Measurements from ENCODE around the gene DYNLL2. TPM values are rescaled to one million over a fixed set of nuclear protein-coding genes. Genes with fewer than 3 reads are reported as not detected.

Gene DYNLL2
- total and polyA plus RNA-seq, 4 donors = 17.5 to 56.0 (median 32.5) TPM

DNA sequence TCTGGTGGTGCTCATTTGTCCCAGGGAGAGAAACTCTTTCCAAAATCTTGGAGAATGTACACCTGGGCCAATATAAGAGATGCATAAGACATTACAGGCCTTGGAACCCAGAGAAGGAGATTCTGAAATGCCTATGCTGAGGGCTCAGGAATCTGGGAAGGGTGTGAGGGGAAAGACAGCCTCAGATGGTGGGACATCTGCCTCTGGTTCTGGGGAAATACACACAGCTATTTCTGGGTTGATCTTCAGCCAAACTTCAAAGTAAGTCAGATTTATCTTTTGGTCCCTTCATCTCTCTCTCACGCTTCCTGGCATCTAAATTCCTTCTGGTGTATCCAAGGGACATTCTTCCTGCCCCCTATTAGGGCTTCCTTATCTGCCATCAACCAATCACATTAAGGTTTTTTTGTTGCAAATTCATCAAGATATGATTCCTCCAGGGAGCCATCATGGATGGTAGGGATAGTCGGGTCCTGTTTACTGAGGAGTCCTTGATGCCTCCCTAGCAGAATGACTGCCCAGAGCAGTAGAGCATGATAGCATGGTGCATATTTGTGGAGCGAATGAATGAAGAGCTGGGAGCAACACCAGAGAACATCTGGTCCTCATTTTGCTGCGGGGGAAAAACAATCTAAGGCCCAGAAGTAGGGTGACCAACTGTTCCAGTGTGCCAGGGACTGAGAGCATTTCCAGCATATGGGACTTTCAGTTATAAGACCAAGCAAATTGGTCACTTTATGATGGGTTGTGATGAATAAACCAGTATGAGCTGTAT is 35.7 kb upstream of the DYNLL2 start:
- no peak for DNase-seq
- Histone ChIP-seq H3K4me3 (ENCODE audit: low read length in 2 of 2) (no peak overlapping the region), H3K9me3 (ENCODE audit: control insufficient read depth, low read length) (no peaks in the 10 kb centered on the region), H3K36me3 (ENCODE audit: control insufficient read depth in 1 of 2, insufficient read depth in 2 of 2, low read length in 1 of 2) (no peaks in the 10 kb centered on the region), H3K27ac (ENCODE audit: low read depth in 1 of 2, low read length in 2 of 2) (no peak overlapping the region), H3K4me1 (ENCODE audit: control insufficient read depth in 1 of 2, insufficient read depth in 2 of 2, low read length in 2 of 2) (no peaks in the 10 kb centered on the region), H3K27me3 (ENCODE audit: control insufficient read depth in 1 of 2, insufficient read depth in 2 of 2, low read length in 1 of 2) (peaks cover 0 to 4% of the 10 kb centered on the region in 2 donors)
- no peak for ATAC-seq (ENCODE audit: low FRiP score)
- intact Hi-C loops (cut with DNase I) = no loop called here
- 56 to 62% methylated on average over 4 of the region's 4 CpGs for WGBS, 2 donors

DNA sequence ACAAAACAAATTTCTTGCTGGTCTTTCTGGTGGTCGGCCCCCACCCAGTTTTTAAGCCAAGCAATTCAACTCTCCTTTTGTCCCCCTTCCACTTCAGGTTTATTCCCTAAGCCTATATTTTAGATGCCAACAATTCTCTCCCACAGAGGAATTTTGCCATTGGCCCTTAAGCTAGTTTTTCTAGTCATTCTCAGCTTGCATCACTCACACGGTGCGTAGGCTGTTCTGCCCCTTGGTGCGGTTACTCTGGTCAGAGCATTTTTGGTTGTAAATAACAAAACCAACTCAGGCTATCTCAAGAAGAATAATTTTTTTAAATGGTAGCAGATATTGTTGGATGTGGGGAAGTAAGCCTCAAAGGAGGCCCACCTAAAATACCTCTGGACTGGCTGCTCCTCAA is 33.7 kb upstream of the DYNLL2 start:
- intact Hi-C loops (cut with DNase I) = no loop called here
- WGBS, 2 donors = 88 to 91% methylated on average over 4 of the region's 4 CpGs

DNA sequence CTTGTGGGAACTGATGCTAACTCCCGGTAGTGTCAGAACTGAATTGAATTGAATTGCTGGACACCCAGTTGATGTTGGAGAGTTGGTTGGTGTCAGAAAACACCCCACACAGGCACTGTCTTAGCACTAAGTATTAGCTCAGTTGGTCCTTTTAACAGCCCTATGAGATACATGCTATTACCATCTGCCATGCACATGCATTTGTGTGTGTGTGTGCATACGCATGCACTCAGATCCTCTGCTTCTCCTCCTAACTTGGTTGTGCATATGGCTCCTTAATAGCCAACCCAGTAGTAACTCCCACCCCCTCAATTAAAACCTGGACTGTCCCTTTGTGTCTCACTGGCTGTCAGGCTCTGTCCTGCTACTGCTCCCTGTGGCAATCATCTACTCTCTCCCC is 32.3 kb upstream of the DYNLL2 start:
- Histone ChIP-seq H3K9me3 (ENCODE audit: control insufficient read depth, low read length) (no peaks in the 10 kb centered on the region), H3K27me3 (ENCODE audit: control insufficient read depth in 1 of 2, insufficient read depth in 2 of 2, low read length in 1 of 2) (no peaks in the 10 kb centered on the region), H3K36me3 (ENCODE audit: control insufficient read depth in 1 of 2, insufficient read depth in 2 of 2, low read length in 1 of 2) (no peaks in the 10 kb centered on the region), H3K27ac (ENCODE audit: low read depth in 1 of 2, low read length in 2 of 2) (no peak overlapping the region), H3K4me3 (ENCODE audit: low read length in 2 of 2) (no peak overlapping the region), H3K4me1 (ENCODE audit: control insufficient read depth in 1 of 2, insufficient read depth in 2 of 2, low read length in 2 of 2) (no peaks in the 10 kb centered on the region)
- intact Hi-C loops (cut with DNase I) = no loop called here
- DNase-seq (no peak), ATAC-seq (ENCODE audit: low FRiP score) (no peak)
- 93 to 94% methylated on average over 2 of the region's 2 CpGs for WGBS, 2 donors

More for the DNA sequence above, 33.7 kb upstream of the DYNLL2 start:
- Histone ChIP-seq H3K4me1 (ENCODE audit: control insufficient read depth in 1 of 2, insufficient read depth in 2 of 2, low read length in 2 of 2) (no peaks in the 10 kb centered on the region), H3K27ac (ENCODE audit: low read depth in 1 of 2, low read length in 2 of 2) (no peak overlapping the region), H3K9me3 (ENCODE audit: control insufficient read depth, low read length) (no peaks in the 10 kb centered on the region), H3K27me3 (ENCODE audit: control insufficient read depth in 1 of 2, insufficient read depth in 2 of 2, low read length in 1 of 2) (no peaks in the 10 kb centered on the region), H3K36me3 (ENCODE audit: control insufficient read depth in 1 of 2, insufficient read depth in 2 of 2, low read length in 1 of 2) (no peaks in the 10 kb centered on the region), H3K4me3 (ENCODE audit: low read length in 2 of 2) (no peak overlapping the region)
- DNase-seq (no peak), ATAC-seq (ENCODE audit: low FRiP score) (no peak)

DNA sequence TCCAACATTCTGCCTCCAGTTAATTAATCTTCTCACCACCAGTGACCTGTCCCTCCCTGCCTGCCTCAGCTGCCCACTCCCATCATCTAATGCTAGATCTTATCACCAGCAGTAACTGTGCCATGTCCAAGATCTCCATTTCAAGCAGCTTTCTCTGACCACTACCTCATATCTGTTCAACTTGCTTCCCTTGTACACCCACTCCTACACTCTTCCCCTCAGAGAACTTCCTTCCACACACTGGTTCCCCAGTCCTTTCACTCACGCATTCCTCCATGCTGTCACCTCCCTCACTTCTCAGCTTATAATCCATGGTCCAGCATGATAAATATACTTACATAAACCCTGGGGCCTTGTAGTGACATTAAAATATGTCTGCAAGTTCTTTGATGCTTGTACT is 31.8 kb upstream of the DYNLL2 start:
- no peaks in the 10 kb centered on the region for H3K4me1 ChIP-seq (ENCODE audit: control insufficient read depth in 1 of 2, insufficient read depth in 2 of 2, low read length in 2 of 2)

DNA sequence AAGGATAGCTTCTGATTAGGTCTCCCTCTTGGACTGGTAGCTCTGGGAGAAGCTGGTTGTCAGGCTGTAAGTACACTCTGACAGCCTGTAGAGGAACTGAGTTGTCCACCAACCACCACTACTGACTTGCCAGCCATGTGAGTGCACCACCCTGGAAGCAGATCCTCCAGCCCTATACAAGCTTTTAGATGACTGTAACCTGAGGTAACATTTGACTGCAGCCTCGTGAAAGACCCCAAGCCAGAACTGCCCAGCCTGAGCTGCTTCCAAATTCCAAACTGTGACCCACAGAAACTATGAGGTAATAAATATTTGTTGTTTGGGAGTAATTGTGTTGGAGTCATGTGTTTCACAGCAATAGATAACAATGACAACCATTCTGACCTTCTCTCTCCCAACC is 30.8 kb upstream of the DYNLL2 start:
- 55 to 70% methylated on average over 1 of the region's 1 CpG for WGBS, 2 donors
- no peaks in the 10 kb centered on the region for H3K4me1 ChIP-seq (ENCODE audit: control insufficient read depth in 1 of 2, insufficient read depth in 2 of 2, low read length in 2 of 2)
- H3K36me3 ChIP-seq (ENCODE audit: control insufficient read depth in 1 of 2, insufficient read depth in 2 of 2, low read length in 1 of 2) = no peaks in the 10 kb centered on the region
- no peaks in the 10 kb centered on the region for H3K27me3 ChIP-seq (ENCODE audit: control insufficient read depth in 1 of 2, insufficient read depth in 2 of 2, low read length in 1 of 2)
- H3K4me3 ChIP-seq (ENCODE audit: low read length in 2 of 2) = no peak overlapping the region
- no peaks in the 10 kb centered on the region for H3K9me3 ChIP-seq (ENCODE audit: control insufficient read depth, low read length)
- H3K27ac ChIP-seq (ENCODE audit: low read depth in 1 of 2, low read length in 2 of 2) = no peak overlapping the region
- ATAC-seq (ENCODE audit: low FRiP score) (no peak), DNase-seq (no peak)
- intact Hi-C loops (cut with DNase I) = no loop called here

More for the DNA sequence above, 31.8 kb upstream of the DYNLL2 start:
- WGBS, 2 donors = 74 to 77% methylated on average over 1 of the region's 1 CpG
- Histone ChIP-seq H3K27ac (ENCODE audit: low read depth in 1 of 2, low read length in 2 of 2) (no peak overlapping the region), H3K27me3 (ENCODE audit: control insufficient read depth in 1 of 2, insufficient read depth in 2 of 2, low read length in 1 of 2) (no peaks in the 10 kb centered on the region), H3K36me3 (ENCODE audit: control insufficient read depth in 1 of 2, insufficient read depth in 2 of 2, low read length in 1 of 2) (no peaks in the 10 kb centered on the region), H3K4me3 (ENCODE audit: low read length in 2 of 2) (no peak overlapping the region), H3K9me3 (ENCODE audit: control insufficient read depth, low read length) (no peaks in the 10 kb centered on the region)
- DNase-seq (no peak), ATAC-seq (ENCODE audit: low FRiP score) (no peak)
- intact Hi-C loops (cut with DNase I) = no loop called here

DNA sequence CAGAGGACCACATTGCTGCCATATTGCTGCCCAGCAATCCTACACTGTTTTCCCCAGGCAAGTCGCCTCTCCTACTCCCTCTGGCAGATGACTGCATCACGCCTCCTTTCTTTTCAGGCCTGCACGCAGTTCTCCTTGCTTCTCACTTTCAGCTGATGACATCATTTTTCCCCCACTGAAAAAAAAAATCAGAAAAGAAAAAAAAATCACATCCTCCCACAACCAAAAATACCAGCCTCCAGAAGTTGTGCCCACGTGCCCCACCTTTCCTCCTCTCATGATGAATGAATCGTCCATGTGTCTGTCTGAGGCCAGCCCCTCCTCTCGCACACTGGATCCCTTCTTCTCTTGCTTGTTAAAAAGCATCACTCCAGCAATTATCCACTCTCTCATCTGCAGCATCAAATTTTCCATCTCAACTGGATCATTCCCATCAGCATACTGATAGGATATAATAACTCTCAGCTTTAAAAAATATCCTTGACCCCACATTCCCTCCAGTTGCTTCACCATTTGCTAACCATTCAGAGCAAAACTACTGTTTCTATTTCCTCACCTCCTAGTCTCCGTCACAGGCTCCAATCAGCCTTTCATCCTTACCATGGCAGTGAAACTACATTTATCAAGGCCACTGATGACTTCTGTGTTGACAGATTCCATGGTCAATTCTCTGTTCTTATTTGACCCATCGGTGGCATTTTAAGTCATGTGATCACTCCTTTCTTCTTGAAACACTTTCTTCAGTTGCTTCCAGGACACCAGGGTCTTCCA is 30.1 kb upstream of the DYNLL2 start:
- intact Hi-C loops (cut with DNase I) = no loop called here
- Histone ChIP-seq H3K9me3 (ENCODE audit: control insufficient read depth, low read length) (no peaks in the 10 kb centered on the region), H3K4me1 (ENCODE audit: control insufficient read depth in 1 of 2, insufficient read depth in 2 of 2, low read length in 2 of 2) (no peaks in the 10 kb centered on the region), H3K27ac (ENCODE audit: low read depth in 1 of 2, low read length in 2 of 2) (no peak overlapping the region), H3K27me3 (ENCODE audit: control insufficient read depth in 1 of 2, insufficient read depth in 2 of 2, low read length in 1 of 2) (peaks cover 0 to under 1% of the 10 kb centered on the region in 2 donors), H3K36me3 (ENCODE audit: control insufficient read depth in 1 of 2, insufficient read depth in 2 of 2, low read length in 1 of 2) (no peaks in the 10 kb centered on the region), H3K4me3 (ENCODE audit: low read length in 2 of 2) (no peak overlapping the region)
- 53 to 58% methylated on average over 8 of the region's 8 CpGs for WGBS, 2 donors
- no peak for ATAC-seq (ENCODE audit: low FRiP score)
- DNase-seq = no peak

DNA sequence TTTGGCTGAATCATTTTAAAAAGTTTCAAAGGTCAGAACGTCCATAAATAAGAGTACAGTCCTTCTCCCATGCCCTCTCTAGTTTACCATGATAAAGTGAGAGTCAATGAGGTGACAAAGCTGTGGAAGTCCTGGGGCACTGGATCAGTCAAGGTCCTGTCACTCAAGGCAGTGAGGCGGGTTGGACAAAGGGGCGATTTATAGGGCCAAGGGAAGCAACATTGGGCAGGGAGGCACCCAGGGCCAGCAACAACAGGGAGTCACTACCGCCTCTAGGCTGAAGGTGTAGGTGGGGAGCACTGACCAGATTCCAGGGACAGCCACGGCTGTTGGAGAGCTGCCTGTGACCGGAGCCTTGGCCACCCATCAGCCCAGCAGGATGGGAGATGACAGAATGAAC is 28.6 kb upstream of the DYNLL2 start:
- intact Hi-C loops (cut with DNase I) = no loop called here
- Histone ChIP-seq H3K27me3 (ENCODE audit: control insufficient read depth in 1 of 2, insufficient read depth in 2 of 2, low read length in 1 of 2) (peaks cover 0 to 1% of the 10 kb centered on the region in 2 donors), H3K36me3 (ENCODE audit: control insufficient read depth in 1 of 2, insufficient read depth in 2 of 2, low read length in 1 of 2) (no peaks in the 10 kb centered on the region)

DNA sequence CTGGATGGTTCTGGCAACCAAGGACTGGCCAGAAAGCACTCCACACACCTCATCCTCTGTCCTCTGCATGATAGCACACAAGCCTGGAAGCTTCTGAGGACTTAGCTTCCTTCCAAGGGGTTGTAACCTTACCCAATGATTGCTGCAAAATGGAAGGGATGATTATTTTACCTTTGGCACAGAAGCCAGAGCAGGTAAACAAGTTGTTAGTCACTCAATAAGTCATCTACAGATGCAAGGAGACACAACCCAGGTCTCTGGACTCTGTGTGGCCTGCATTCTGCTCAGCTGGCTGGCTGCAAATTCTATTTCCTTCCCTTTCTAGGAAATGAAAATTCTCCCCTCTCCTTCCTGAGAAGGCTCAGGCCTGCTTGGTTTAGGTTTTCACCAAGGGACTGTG is 26.7 kb upstream of the DYNLL2 start:
- DNase-seq = no peak
- Histone ChIP-seq H3K4me1 (ENCODE audit: control insufficient read depth in 1 of 2, insufficient read depth in 2 of 2, low read length in 2 of 2) (no peaks in the 10 kb centered on the region), H3K27ac (ENCODE audit: low read depth in 1 of 2, low read length in 2 of 2) (no peak overlapping the region), H3K9me3 (ENCODE audit: control insufficient read depth, low read length) (no peaks in the 10 kb centered on the region), H3K36me3 (ENCODE audit: control insufficient read depth in 1 of 2, insufficient read depth in 2 of 2, low read length in 1 of 2) (no peaks in the 10 kb centered on the region), H3K27me3 (ENCODE audit: control insufficient read depth in 1 of 2, insufficient read depth in 2 of 2, low read length in 1 of 2) (peaks cover 0 to 1% of the 10 kb centered on the region in 2 donors), H3K4me3 (ENCODE audit: low read length in 2 of 2) (no peak overlapping the region)
- intact Hi-C loops (cut with DNase I) = no loop called here
- ATAC-seq (ENCODE audit: low FRiP score) = no peak

More for the DNA sequence above, 28.6 kb upstream of the DYNLL2 start:
- no peak overlapping the region for H3K27ac ChIP-seq (ENCODE audit: low read depth in 1 of 2, low read length in 2 of 2)
- DNase-seq (no peak), ATAC-seq (ENCODE audit: low FRiP score) (no peak)
- H3K4me1 ChIP-seq (ENCODE audit: control insufficient read depth in 1 of 2, insufficient read depth in 2 of 2, low read length in 2 of 2) = no peaks in the 10 kb centered on the region
- no peak overlapping the region for H3K4me3 ChIP-seq (ENCODE audit: low read length in 2 of 2)
- WGBS, 2 donors = 75% methylated on average over 6 of the region's 6 CpGs
- H3K9me3 ChIP-seq (ENCODE audit: control insufficient read depth, low read length) = no peaks in the 10 kb centered on the region

DNA sequence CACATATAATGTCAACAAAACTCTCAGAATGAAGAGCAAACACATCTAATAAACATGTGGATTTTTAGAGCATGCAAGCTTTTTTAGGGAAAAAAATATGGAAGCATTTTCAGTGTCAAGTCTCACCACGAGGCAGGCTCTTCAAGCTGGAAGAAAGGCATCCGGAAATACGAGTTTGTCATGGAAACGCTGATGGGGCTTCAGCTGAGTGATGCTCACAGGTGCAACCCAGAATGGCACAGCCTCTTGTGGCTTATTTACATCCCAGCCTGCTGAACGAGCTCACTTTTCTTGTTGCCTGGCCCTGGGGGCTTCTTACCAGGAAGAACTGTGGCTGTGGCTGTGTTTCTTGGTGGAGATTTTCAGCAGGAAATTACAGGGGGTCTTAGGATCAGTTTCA is 24.1 kb upstream of the DYNLL2 start:
- Histone ChIP-seq H3K27me3 (ENCODE audit: control insufficient read depth in 1 of 2, insufficient read depth in 2 of 2, low read length in 1 of 2) (peaks cover 0 to 1% of the 10 kb centered on the region in 2 donors), H3K27ac (ENCODE audit: low read depth in 1 of 2, low read length in 2 of 2) (no peak overlapping the region), H3K4me1 (ENCODE audit: control insufficient read depth in 1 of 2, insufficient read depth in 2 of 2, low read length in 2 of 2) (no peaks in the 10 kb centered on the region), H3K4me3 (ENCODE audit: low read length in 2 of 2) (no peak overlapping the region), H3K36me3 (ENCODE audit: control insufficient read depth in 1 of 2, insufficient read depth in 2 of 2, low read length in 1 of 2) (no peaks in the 10 kb centered on the region), H3K9me3 (ENCODE audit: control insufficient read depth, low read length) (no peaks in the 10 kb centered on the region)
- 36 to 44% methylated on average over 5 of the region's 5 CpGs for WGBS, 2 donors
- DNase-seq (no peak), ATAC-seq (ENCODE audit: low FRiP score) (no peak)
- intact Hi-C loops (cut with DNase I) = no loop called here
